GM19468 (cell line): ENCODE data around the gene MLNR.

ENCODE experiments used
- ATAC-seq: cut with Tn5 transposase; IDR thresholded peaks from one replicate; pipeline ENCODE4 v1.9.1; 2021; ENCODE audit warnings: mild to moderate bottlenecking, moderate library complexity, moderate number of reproducible peaks; ENCODE audit not compliant: unreplicated experiment; ENCODE audit errors: extremely low read depth

Gene MLNR

DNA sequence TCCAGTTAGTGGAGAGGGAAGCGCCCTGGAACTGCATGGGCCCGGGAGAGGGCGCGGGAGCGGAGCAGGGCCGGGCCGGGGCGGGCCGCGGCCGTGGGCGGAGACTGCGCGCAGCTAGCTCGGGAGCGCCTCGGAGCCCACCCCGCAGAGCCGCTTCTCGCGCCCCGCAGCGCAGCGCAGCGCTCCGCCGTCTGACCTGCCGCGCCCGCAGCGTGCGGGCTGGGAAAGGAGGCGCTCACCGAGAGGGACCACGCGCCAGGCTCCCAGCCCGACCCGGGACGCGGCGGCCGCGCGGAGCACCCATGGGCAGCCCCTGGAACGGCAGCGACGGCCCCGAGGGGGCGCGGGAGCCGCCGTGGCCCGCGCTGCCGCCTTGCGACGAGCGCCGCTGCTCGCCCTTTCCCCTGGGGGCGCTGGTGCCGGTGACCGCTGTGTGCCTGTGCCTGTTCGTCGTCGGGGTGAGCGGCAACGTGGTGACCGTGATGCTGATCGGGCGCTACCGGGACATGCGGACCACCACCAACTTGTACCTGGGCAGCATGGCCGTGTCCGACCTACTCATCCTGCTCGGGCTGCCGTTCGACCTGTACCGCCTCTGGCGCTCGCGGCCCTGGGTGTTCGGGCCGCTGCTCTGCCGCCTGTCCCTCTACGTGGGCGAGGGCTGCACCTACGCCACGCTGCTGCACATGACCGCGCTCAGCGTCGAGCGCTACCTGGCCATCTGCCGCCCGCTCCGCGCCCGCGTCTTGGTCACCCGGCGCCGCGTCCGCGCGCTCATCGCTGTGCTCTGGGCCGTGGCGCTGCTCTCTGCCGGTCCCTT lies at the start of gene MLNR:
Gene MLNR (plus strand): TSS at position 303 of the 820 bp plus-strand sequence. CDS start 0 bp downstream, at position 303.
- ATAC-seq, result no peak

GRCh38 chr13:49171359-49171758 lies 48.8 kb upstream of the MLNR start:
- no peak for ATAC-seq

- no peak for ATAC-seq
These were observed 36.3 kb upstream of the MLNR start for GRCh38 chr13:49183672-49184325.

DNA sequence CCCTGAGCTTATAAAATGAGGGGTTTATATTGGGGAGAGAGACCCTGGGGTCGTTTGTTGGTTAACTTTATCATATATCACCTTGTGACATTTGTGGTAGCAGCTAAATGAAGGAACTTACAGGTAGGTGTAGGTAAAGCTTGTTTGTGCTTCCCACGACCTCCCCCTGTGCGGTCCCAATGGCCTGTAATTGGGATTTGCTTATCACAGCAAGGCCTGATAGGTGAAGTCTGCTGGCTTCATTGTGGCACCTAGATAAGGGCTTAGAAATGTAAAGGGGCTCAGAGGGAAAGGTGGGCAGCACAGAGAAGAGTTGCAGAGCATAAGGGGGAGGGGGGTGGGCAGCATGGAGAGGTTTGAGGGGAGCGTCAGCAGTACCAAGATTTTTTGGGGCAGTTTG lies 35.5 kb upstream of the MLNR start:
- no peak for ATAC-seq

DNA sequence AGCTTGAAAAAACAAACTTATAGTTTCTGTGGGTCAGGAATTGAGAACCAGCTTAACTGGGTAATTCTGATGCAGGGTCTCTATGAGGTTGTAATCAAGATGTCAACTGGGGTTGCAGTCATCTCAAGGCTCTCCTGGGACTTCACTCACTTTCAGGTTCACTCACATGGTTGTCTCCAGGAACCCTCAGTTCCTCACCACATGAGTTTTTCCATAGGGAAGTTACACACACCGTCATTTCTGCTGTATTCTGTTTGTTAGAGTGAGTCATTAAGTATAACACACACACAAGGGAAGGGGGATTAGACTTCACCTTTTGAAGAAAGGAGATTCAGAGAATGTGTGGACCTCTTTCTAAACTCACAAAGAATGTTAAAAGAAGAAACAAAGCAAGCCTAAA lies 34.9 kb upstream of the MLNR start:
- ATAC-seq, result no peak

GRCh38 chr13:49190901-49191300 lies 29.2 kb upstream of the MLNR start:
- ATAC-seq, result no peak

DNA sequence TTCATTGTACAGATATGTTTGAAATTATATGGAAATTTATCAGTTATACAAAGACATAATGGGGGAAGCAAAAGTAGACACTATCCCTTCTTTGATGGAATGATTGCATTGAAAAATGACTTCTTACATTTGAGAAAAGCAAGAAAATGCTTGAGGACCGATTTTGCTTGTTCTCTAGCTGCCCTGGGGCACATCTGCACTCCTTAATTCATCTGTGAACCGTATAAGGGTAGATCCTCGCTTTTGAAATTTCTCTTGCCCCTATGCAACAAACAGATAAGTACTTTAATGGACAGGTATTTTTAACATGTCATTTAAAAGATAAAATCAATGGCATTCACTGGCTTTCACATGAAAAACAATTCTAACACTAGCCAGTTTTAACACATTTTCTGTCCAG lies 13.5 kb upstream of the MLNR start:
- no peak for ATAC-seq

- no peak for ATAC-seq
These were observed 11.5 kb upstream of the MLNR start for GRCh38 chr13:49208619-49209018.

DNA sequence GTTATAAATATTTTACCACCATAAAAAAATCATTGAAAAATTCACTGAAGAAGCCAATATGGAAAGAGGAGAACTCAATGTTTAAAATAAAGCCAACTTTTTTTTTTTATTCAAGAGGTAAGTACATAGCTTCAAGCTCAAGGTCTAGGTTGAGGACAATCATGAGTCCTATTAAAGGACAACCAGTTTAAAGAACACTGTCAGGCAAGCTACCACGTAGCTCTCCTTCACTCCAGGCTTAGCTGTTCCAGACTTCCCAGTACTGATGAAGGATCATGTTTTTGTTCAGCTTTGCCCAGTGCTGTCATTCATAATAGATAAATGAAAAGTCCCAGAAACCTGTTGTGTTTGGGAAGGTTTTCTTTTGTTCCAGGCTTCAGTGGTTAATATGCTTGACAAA lies 10.0 kb upstream of the MLNR start:
- no peak for ATAC-seq

- no peak for ATAC-seq
These were observed 9.5 kb upstream of the MLNR start for GRCh38 chr13:49210669-49211068.

DNA sequence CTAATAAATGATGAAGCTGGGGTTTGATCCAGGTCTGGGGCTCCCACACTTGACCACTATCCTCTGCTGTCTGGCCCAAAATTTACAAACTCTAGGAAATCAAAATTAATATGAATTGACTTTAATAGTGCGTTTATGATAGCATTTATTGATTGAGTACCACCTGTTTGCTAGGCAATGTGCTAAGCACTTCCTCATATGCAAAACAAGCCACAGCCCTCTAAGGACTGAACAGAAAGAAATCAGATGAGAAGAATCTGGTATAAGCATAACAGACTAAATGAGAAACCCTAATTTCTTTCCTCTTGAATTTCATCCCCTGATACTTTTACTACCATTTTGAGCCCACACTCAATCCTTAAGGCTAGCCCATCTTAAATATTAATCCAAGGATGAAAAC lies 6.6 kb upstream of the MLNR start:
- ATAC-seq, result no peak

DNA sequence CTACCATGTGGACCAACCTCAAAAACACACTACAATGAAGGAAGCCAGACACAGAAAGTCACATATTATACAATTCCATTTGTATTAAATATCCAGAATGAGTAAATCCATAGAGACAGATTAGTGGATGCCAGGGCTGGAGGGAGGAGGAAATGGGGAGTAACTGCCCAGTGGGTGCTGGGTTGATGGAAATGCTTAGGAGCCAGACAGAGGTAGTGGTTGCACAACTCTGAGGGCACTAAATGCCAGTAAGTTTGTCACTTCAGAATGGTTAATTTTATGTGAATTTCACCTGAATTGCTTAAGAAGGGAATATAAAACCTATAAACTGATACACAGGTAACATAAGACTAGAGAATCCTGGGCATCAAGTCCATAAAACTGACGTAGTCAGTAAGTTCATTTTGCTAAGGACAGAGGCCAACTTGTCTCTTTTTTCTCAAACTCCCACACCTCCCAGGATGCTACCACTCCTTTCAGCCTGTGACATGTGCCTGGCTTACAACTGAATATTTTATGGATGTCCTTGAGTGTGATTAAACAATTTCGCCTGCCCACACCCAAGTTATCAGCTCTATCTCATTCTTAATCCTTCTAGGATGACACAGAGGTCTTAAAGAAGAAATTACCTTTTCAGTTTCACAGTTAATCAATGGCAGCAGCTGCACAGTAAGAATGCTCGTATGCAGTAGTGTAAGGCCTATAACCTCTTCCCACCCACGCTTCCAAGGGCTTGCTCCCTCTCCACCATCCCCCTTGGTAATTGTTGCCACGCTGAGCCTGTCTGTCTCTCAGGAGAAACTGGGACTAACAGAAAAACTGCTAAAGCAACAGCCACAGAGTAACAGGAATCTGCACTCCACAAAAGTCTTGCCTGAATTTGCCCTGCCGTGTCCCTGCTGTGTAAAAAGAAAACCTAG lies 5.9 kb upstream of the MLNR start:
- ATAC-seq, result no peak

- peak; percentile 78 for ATAC-seq
These were observed 5.2 kb upstream of the MLNR start for GRCh38 chr13:49214917-49215376.

DNA sequence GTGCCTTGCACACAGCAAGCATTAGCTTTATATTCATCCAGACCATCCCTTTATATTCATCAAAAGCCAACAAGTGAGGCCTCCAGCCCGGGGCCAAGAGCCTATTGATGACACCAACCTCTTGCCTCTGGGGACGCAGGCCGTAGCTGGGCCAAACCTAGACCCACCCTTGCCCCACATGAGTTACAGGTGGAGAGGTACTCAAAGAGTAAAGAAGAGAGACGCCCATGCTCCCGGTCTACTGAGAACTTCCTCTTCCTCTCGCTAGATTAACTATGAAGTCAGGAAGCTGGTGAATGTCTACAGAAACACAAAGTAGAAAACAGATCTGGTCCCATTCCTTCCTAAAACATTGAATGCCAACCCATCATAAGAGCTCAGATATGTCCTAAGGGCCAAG lies 3.8 kb upstream of the MLNR start:
- no peak for ATAC-seq

- no peak for ATAC-seq
These were observed 2.1 kb upstream of the MLNR start for GRCh38 chr13:49217962-49218492.

DNA sequence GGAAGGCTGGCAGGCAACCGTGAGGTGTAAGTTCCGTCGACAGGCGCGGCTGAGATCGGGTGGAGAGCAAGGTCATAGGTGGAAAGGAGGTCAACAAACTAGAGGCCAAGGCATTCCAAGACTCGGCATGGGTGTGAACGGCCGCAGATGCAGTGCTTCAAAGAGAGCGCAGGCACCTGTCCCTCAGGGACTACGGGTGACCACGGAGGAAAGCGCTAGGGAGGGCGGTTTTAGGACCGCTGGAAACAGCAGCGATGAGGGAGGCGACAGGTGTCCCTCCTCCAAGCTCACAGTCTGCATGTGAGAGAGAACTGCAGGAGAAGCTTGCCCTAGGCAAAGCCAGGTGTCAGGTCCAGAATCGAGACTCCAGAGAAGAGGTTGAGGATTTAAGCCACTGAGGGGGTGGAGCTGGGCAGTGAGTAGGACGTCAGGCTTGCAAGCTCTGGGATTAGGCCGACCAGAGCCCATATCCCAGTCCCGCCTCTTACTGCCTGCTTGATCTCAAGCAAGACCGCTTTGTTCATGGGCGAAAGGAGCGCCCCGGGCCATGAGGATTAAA lies 1.6 kb upstream of the MLNR start:
- no peak for ATAC-seq

DNA sequence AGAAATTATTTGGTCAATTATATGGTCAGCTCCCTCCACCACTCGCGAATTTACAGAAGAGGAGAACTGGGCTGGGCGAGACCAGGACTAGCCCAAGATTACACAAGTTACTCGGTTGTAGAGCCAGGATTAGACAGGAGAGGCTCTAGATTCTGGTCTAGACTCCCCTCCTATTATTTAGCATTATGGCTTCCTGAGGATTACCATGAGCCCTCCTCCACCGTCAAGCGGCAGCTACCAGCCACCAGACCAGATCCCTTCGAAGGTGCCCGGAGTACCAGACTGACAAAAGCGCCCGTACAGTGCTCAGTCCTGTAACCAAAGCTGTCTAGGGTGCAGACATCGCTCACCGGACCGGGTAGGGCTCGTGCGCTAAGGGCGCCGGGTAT lies 497 bp upstream of the MLNR start:
- no peak for ATAC-seq

DNA sequence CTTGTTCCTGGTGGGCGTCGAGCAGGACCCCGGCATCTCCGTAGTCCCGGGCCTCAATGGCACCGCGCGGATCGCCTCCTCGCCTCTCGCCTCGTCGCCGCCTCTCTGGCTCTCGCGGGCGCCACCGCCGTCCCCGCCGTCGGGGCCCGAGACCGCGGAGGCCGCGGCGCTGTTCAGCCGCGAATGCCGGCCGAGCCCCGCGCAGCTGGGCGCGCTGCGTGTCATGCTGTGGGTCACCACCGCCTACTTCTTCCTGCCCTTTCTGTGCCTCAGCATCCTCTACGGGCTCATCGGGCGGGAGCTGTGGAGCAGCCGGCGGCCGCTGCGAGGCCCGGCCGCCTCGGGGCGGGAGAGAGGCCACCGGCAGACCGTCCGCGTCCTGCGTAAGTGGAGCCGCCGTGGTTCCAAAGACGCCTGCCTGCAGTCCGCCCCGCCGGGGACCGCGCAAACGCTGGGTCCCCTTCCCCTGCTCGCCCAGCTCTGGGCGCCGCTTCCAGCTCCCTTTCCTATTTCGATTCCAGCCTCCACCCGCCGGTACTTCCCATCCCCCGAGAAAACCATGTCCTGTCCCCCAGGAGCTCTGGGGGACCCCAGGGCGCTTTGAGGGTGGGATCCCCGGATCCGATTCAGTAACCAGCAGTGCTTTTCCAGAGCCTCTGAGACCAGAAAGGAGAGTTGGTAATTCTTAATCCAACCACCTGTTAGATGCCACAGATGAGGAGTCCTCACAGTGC lies 885 bp downstream of the MLNR start:
- no peak for ATAC-seq

- no peak for ATAC-seq
These were observed 1.4 kb downstream of the MLNR start for GRCh38 chr13:49221590-49221965.
